Neural progenitor cell (in vitro differentiated cells): ENCODE measurements around the gene EPB41L3.

Experiments used
- EZH2 ChIP-seq: fragments of 200-600 bp; sonication (generic); IDR thresholded peaks from 2 replicates; pipeline ENCODE4 v1.6.1; 2017; ENCODE audit warnings: antibody characterized with exemption, mild to moderate bottlenecking, moderate library complexity
- EZH2phosphoT487 ChIP-seq: fragments of 200-600 bp; sonication (generic); IDR thresholded peaks from 2 replicates; pipeline ENCODE4 v1.6.1; 2017; ENCODE audit warnings: antibody characterized with exemption
- TF ChIP-seq, protein P1 (sequence below): fragments of 200-600 bp; sonication (generic); IDR thresholded peaks from 2 replicates; pipeline ENCODE4 v1.5.1; 2017; ENCODE audit warnings: antibody characterized with exemption, mild to moderate bottlenecking

DNA sequence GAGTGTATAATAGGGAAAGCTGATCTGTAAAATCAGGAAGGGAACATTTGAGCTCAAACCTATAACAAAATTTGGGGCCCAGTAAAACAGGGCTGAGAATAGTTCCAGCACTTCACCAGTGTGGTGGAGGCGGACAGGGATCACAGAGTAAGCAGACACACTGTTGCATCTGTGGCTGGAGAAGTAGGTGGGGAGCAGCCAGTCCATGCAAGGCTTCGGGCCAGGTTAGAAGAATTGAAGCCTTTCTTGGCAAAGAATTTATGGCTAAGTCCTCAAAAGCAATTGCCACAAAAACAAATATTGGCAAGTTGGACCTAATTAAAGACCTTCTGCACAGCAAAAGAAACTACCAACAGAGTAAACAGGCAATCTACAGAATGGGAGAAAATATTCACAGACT lies 154.4 kb downstream of the EPB41L3 start:
- TF ChIP-seq EZH2, result no peak
- TF ChIP-seq EZH2phosphoT487, result no peak
- TF ChIP-seq, protein P1, sequence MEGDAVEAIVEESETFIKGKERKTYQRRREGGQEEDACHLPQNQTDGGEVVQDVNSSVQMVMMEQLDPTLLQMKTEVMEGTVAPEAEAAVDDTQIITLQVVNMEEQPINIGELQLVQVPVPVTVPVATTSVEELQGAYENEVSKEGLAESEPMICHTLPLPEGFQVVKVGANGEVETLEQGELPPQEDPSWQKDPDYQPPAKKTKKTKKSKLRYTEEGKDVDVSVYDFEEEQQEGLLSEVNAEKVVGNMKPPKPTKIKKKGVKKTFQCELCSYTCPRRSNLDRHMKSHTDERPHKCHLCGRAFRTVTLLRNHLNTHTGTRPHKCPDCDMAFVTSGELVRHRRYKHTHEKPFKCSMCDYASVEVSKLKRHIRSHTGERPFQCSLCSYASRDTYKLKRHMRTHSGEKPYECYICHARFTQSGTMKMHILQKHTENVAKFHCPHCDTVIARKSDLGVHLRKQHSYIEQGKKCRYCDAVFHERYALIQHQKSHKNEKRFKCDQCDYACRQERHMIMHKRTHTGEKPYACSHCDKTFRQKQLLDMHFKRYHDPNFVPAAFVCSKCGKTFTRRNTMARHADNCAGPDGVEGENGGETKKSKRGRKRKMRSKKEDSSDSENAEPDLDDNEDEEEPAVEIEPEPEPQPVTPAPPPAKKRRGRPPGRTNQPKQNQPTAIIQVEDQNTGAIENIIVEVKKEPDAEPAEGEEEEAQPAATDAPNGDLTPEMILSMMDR, result no peak
